Spleen (tissue), 7 donors: Measurements from ENCODE around the gene ABCB8.

Experiments used
- POLR2AphosphoS5 ChIP-seq, 3 donors: sonication (generic); formaldehyde crosslinking; IDR thresholded peaks; one replicate each; pipeline ENCODE4 v1.5.1; 2017; ENCODE audit warnings: antibody characterized with exemption in 3 of 3
- TF ChIP-seq, protein P1 (sequence below), 11 experiments: fragments of 200-600 bp in 7 of 11; fragments of 450-650 bp in 4 of 11; sonication (generic) in 4 of 11; IDR thresholded peaks in 8 of 11; conservative IDR thresholded peaks in 3 of 11; 1 replicate in 7 of 11; 2 replicates in 4 of 11; pipeline versions ENCODE4 v1.4.0 to v1.8.0; 2016 to 2021; ENCODE audit warnings: antibody characterized with exemption in 11 of 11, inconsistent platforms in 4 of 11, mild to moderate bottlenecking in 1 of 11
- donor health status: DM: no; HTN: no; CAD: no; lungs with moderate emphysema.
- donor health status: DM: no; HTN: no; CAD: no.
- donor health status: DM: no; HTN: no; CAD: no.

DNA sequence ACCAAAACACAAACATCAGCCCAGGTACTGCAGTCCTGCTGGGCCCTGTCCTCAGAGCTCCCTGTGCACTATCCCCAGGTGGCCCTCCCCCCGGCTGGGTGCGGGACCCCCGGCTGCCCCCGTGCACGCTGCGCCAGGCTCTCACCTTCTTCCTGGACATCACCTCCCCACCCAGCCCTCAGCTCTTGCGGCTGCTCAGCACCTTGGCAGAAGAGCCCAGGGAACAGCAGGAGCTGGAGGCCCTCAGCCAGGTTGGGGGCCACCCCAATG, 18.3 kb upstream of the ABCB8 start:
- TF ChIP-seq, protein P1, sequence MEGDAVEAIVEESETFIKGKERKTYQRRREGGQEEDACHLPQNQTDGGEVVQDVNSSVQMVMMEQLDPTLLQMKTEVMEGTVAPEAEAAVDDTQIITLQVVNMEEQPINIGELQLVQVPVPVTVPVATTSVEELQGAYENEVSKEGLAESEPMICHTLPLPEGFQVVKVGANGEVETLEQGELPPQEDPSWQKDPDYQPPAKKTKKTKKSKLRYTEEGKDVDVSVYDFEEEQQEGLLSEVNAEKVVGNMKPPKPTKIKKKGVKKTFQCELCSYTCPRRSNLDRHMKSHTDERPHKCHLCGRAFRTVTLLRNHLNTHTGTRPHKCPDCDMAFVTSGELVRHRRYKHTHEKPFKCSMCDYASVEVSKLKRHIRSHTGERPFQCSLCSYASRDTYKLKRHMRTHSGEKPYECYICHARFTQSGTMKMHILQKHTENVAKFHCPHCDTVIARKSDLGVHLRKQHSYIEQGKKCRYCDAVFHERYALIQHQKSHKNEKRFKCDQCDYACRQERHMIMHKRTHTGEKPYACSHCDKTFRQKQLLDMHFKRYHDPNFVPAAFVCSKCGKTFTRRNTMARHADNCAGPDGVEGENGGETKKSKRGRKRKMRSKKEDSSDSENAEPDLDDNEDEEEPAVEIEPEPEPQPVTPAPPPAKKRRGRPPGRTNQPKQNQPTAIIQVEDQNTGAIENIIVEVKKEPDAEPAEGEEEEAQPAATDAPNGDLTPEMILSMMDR (IDR thresholded peaks at IDR 0.05 in 8 of 11, conservative IDR thresholded peaks at IDR 0.05 in 3 of 11), result no peak
- no peak for TF ChIP-seq POLR2AphosphoS5 (IDR thresholded peaks at IDR 0.05)
